ENCODE results near the gene EEFSEC.

GRCh38 chr3:128195802-128196201 lies 42.5 kb downstream of the EEFSEC start:
- TF ChIP-seq POLR2A (IDR thresholded peaks at IDR 0.05), result no peak
- TF ChIP-seq CTCF (IDR thresholded peaks at IDR 0.05), result no peak

Measured in adrenal gland (tissue), 5 donors.